Stomach (tissue), 4 donors: ENCODE results near the gene ZC3H15.

Experiments
- CTCF ChIP-seq, 7 experiments: fragments of 450-650 bp in 4 of 7; fragments of 200-600 bp in 3 of 7; sonication (generic) in 3 of 7; IDR thresholded peaks; one replicate each; pipeline ENCODE4 v1.5.1; 2016 to 2019; ENCODE audit warnings: antibody characterized with exemption in 7 of 7, control low read depth in 2 of 7, mild to moderate bottlenecking in 1 of 7
- EP300 ChIP-seq: sonication (generic); formaldehyde crosslinking; IDR thresholded peaks from one replicate; pipeline ENCODE4 v1.6.1; 2017; ENCODE audit warnings: antibody characterized with exemption
- POLR2A ChIP-seq, 4 donors: fragments of 450-650 bp; IDR thresholded peaks; one replicate each; pipeline ENCODE4 v1.6.1; 2016; ENCODE audit warnings: antibody characterized with exemption in 4 of 4, control low read depth in 2 of 4, mild to moderate bottlenecking in 1 of 4, moderate library complexity in 1 of 4

DNA sequence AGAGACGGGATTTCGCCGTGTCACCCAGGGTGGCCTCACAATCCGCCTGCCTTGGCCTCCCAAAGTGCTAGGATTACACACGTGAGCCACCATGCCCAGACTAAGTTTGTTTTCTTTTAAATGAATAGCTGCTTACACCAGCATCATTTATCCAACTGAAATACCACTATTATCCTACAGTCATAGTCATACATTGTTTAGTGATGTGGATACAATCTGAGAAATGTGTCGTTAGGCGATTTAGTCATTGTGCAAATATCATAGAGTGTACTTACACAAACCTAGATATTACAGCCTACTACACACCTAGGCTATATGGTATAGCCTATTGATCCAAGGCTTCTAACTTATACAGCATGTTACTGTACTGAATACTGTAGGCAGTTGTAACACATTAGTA lies 10.3 kb downstream of the ZC3H15 start:
- no peak for TF ChIP-seq CTCF (IDR thresholded peaks at IDR 0.05)
- TF ChIP-seq POLR2A (IDR thresholded peaks at IDR 0.05), result no peak
- TF ChIP-seq EP300, result no peak
